SK-N-SH treated with all-trans-retinoic acid at 6 μM for 48 hours (cell line): ENCODE data around the gene FOXC1.

Source experiments
- ATAC-seq: fragments of 200-7000 bp; cut with Tn5 transposase; 3 replicates; pipeline ENCODE4 v1.9.1; 2020; ENCODE audit warnings: mild to moderate bottlenecking, moderate library complexity
- ARNTL ChIP-seq: fragments of 450-650 bp; formaldehyde crosslinking; IDR thresholded peaks from 2 replicates; pipeline ENCODE4 v1.5.0; 2020; ENCODE audit warnings: low read depth, mild to moderate bottlenecking, moderate library complexity, borderline replicate concordance
- CSDC2 ChIP-seq: fragments of 250-450 bp; sonication (Bioruptor Pico); IDR thresholded peaks from 2 replicates; pipeline ENCODE4 v1.5.0; 2020; ENCODE audit warnings: mild to moderate bottlenecking, moderate library complexity
- CSRNP3 ChIP-seq: fragments of 250-450 bp; sonication (Bioruptor Pico); IDR thresholded peaks from 2 replicates; pipeline ENCODE4 v1.5.1; 2021; ENCODE audit warnings: mild to moderate bottlenecking, moderate library complexity
- ESRRG ChIP-seq: fragments of 250-450 bp; sonication (Bioruptor Pico); IDR thresholded peaks from 2 replicates; pipeline ENCODE4 v1.6.1; 2021; ENCODE audit warnings: mild to moderate bottlenecking
- GLIS3 ChIP-seq: fragments of 250-450 bp; sonication (Bioruptor Pico); IDR thresholded peaks from 2 replicates; pipeline ENCODE4 v1.5.0; 2020; ENCODE audit warnings: mild to moderate bottlenecking, moderate library complexity
- ISL1 ChIP-seq: fragments of 250-450 bp; sonication (Bioruptor Pico); IDR thresholded peaks from 2 replicates; pipeline ENCODE4 v2.1.2; 2022; ENCODE audit warnings: mild to moderate bottlenecking, moderate library complexity
- OSR1 ChIP-seq: fragments of 250-450 bp; sonication (Bioruptor Pico); IDR thresholded peaks from 2 replicates; pipeline ENCODE4 v1.8.0; 2022; ENCODE audit warnings: moderate library complexity, mild to moderate bottlenecking, inconsistent platforms
- PATZ1 ChIP-seq: fragments of 250-450 bp; sonication (Bioruptor Pico); IDR thresholded peaks from 2 replicates; pipeline ENCODE4 v1.8.0; 2020; ENCODE audit warnings: mild to moderate bottlenecking, moderate library complexity, borderline replicate concordance
- RARB ChIP-seq: fragments of 250-450 bp; sonication (Bioruptor Pico); IDR thresholded peaks from 2 replicates; pipeline ENCODE4 v1.8.0; 2021; ENCODE audit warnings: mild to moderate bottlenecking, moderate library complexity
- SNAI2 ChIP-seq: fragments of 250-450 bp; sonication (Bioruptor Pico); IDR thresholded peaks from 2 replicates; pipeline ENCODE4 v1.5.0; 2020; ENCODE audit warnings: mild to moderate bottlenecking, moderate library complexity
- TCF4 ChIP-seq: fragments of 250-450 bp; sonication (Bioruptor Pico); IDR thresholded peaks from 2 replicates; pipeline ENCODE4 v1.8.0; 2021; ENCODE audit warnings: mild to moderate bottlenecking, moderate library complexity, borderline replicate concordance
- TOX ChIP-seq: fragments of 250-450 bp; sonication (Bioruptor Pico); IDR thresholded peaks from 2 replicates; pipeline ENCODE4 v1.8.0; 2021; ENCODE audit warnings: mild to moderate bottlenecking, moderate library complexity, borderline replicate concordance
- TSHZ2 ChIP-seq: fragments of 250-450 bp; sonication (Bioruptor Pico); IDR thresholded peaks from 2 replicates; pipeline ENCODE4 v1.5.0; 2020; ENCODE audit warnings: mild to moderate bottlenecking, moderate library complexity
- ZNF565 ChIP-seq: fragments of 450-650 bp; formaldehyde crosslinking; conservative IDR thresholded peaks from 2 replicates; pipeline ENCODE4 v1.5.0; 2020; ENCODE audit warnings: low read depth, mild to moderate bottlenecking, moderate library complexity
- ZNF70 ChIP-seq: fragments of 450-650 bp; formaldehyde crosslinking; IDR thresholded peaks from 2 replicates; pipeline ENCODE4 v1.5.0; 2020; ENCODE audit warnings: mild to moderate bottlenecking, moderate library complexity
- ZNF8 ChIP-seq: fragments of 450-650 bp; formaldehyde crosslinking; IDR thresholded peaks from 2 replicates; pipeline ENCODE4 v1.5.0; 2020; ENCODE audit warnings: mild to moderate bottlenecking, moderate library complexity

The FOXC1 gene

GRCh38 chr6:1598886-1599285 lies 10.8 kb upstream of the FOXC1 start:
- ATAC-seq, result no peak

GRCh38 chr6:1599469-1599868 lies 10.2 kb upstream of the FOXC1 start:
- TF ChIP-seq SNAI2 (CRISPR knock-in tag) (no peak), TOX (CRISPR knock-in tag) (no peak)
- TF ChIP-seq, all 23 proteins: peak for 0
- no peak for ATAC-seq

More at GRCh38 chr6:1598886-1599285, 10.8 kb upstream of the FOXC1 start:
- TF ChIP-seq SNAI2 (CRISPR knock-in tag) (no peak), OSR1 (no peak), TCF4 (CRISPR knock-in tag) (no peak), PATZ1 (CRISPR knock-in tag) (no peak), ZNF8 (CRISPR knock-in tag) (no peak), ZNF565 (CRISPR knock-in tag) (no peak)
- TF ChIP-seq, all 23 proteins: peak for 0

GRCh38 chr6:1600063-1600763 lies 9.5 kb upstream of the FOXC1 start:
- ATAC-seq, result no peak
- 0 out of 2 replicates have a peak, but pooled peaks have one; percentile 10 for TF ChIP-seq ISL1 (CRISPR knock-in tag)
- no peak for TF ChIP-seq TSHZ2
- TF ChIP-seq PATZ1 (CRISPR knock-in tag), result no peak
- TF ChIP-seq TOX (CRISPR knock-in tag), result no peak
- no peak for TF ChIP-seq GLIS3 (CRISPR knock-in tag)
- TF ChIP-seq RARB (CRISPR knock-in tag), result no peak
- TF ChIP-seq OSR1, result no peak
- TF ChIP-seq CSDC2 (CRISPR knock-in tag), result no peak
- peak; percentile 47; the same call in 1 of the 2 replicates for TF ChIP-seq ZNF8 (CRISPR knock-in tag)
- no peak for TF ChIP-seq ARNTL
- no peak for TF ChIP-seq ZNF70 (CRISPR knock-in tag)

GRCh38 chr6:1600764-1601157 lies 9.0 kb upstream of the FOXC1 start:
- no peak for ATAC-seq

More at GRCh38 chr6:1600764-1601157, 9.0 kb upstream of the FOXC1 start:
- no peak for TF ChIP-seq TOX (CRISPR knock-in tag)
- TF ChIP-seq ZNF8 (CRISPR knock-in tag), result no peak
- TF ChIP-seq CSRNP3 (CRISPR knock-in tag), result no peak
- TF ChIP-seq ESRRG (CRISPR knock-in tag), result no peak
- no peak for TF ChIP-seq ISL1 (CRISPR knock-in tag)
